CD14-positive monocyte (primary cell): Measurements from ENCODE around the gene ZFP1. TPM values are rescaled to one million over a fixed set of nuclear protein-coding genes. Genes with fewer than 3 reads are reported as not detected.
"Not testable (repeated sequence)": the region's sequence is repeated elsewhere in the genome, so short reads cannot be mapped to it uniquely, and the experiment has no call there.

Source experiments
- DNase-seq, 3 donors: peaks; one replicate each; pipeline ENCODE4 v3.0.0-alpha.2; 2011 to 2022
- H2AFZ ChIP-seq: 2 replicates; pipeline ENCODE4 v1.6.0; 2012; ENCODE audit warnings: mild to moderate bottlenecking, low read depth, low read length, inconsistent platforms; ENCODE audit not compliant: insufficient read depth, poor library complexity, severe bottlenecking
- H3K27ac ChIP-seq, 2 donors: 1 replicate in 1 of 2; 2 replicates in 1 of 2; pipeline ENCODE4 v1.5.1; 2012 to 2013; ENCODE audit warnings: low read length in 2 of 2, control low read depth in 1 of 2, inconsistent platforms in 1 of 2, low read depth in 1 of 2, mild to moderate bottlenecking in 1 of 2
- H3K27me3 ChIP-seq, 2 donors: one replicate each; pipeline versions ENCODE4 v1.6.0 to v1.6.1; 2011 to 2013; ENCODE audit warnings: low read length in 2 of 2; ENCODE audit not compliant: control insufficient read depth in 2 of 2, insufficient read depth in 2 of 2
- H3K36me3 ChIP-seq, 2 donors: replicated peaks in 1 of 2; 1 replicate in 1 of 2; 2 replicates in 1 of 2; pipeline versions ENCODE4 v1.5.1 to v1.6.1; 2012 to 2013; ENCODE audit warnings: low read length in 2 of 2, control low read depth in 1 of 2, inconsistent platforms in 1 of 2, mild to moderate bottlenecking in 1 of 2; ENCODE audit not compliant: insufficient read depth in 2 of 2, control insufficient read depth in 1 of 2
- H3K4me1 ChIP-seq, 2 donors: 1 replicate in 1 of 2; 2 replicates in 1 of 2; pipeline versions ENCODE4 v1.5.1 to v1.6.1; 2012 to 2013; ENCODE audit warnings: low read length in 2 of 2, control low read depth in 1 of 2, inconsistent platforms in 1 of 2, mild to moderate bottlenecking in 1 of 2, moderate library complexity in 1 of 2; ENCODE audit not compliant: insufficient read depth in 2 of 2, control insufficient read depth in 1 of 2
- H3K4me2 ChIP-seq: replicated peaks from 2 replicates; pipeline ENCODE3; 2012; ENCODE audit warnings: low read length, moderate library complexity, mild to moderate bottlenecking; ENCODE audit not compliant: poor library complexity, severe bottlenecking; ENCODE audit errors: extremely low read depth
- H3K4me3 ChIP-seq, 3 experiments: fragments of 200-600 bp in 1 of 3; sonication (generic) in 1 of 3; replicated peaks in 1 of 3; 1 replicate in 2 of 3; 2 replicates in 1 of 3; pipeline ENCODE4 v1.5.1; 2011 to 2013; ENCODE audit warnings: low read length in 3 of 3, mild to moderate bottlenecking in 3 of 3, control low read depth in 2 of 3, low read depth in 2 of 3, inconsistent platforms in 1 of 3, moderate library complexity in 1 of 3
- H3K79me2 ChIP-seq: 2 replicates; pipeline ENCODE4 v1.6.0; 2012; ENCODE audit warnings: mild to moderate bottlenecking, control low read depth, inconsistent platforms, low read length, moderate library complexity; ENCODE audit not compliant: insufficient read depth
- H3K9ac ChIP-seq: 2 replicates; pipeline ENCODE4 v1.6.0; 2017; ENCODE audit warnings: low read length, mild to moderate bottlenecking; ENCODE audit not compliant: insufficient read depth, poor library complexity, severe bottlenecking
- H3K9me3 ChIP-seq, 2 donors: replicated peaks in 1 of 2; 1 replicate in 1 of 2; 2 replicates in 1 of 2; pipeline versions ENCODE4 v1.5.1 to v1.6.1; 2012 to 2013; ENCODE audit warnings: low read length in 2 of 2, control low read depth in 1 of 2; ENCODE audit not compliant: control insufficient read depth in 1 of 2, insufficient read depth in 1 of 2
- H4K20me1 ChIP-seq: 2 replicates; pipeline ENCODE4 v1.6.0; 2012; ENCODE audit warnings: mild to moderate bottlenecking, low read length, control low read depth, moderate library complexity; ENCODE audit not compliant: insufficient read depth
- H3K27ac Mint-ChIP-seq, 7 donors: one replicate each; pipeline ENCODE4 v1.8.0; 2020; ENCODE audit warnings: mild to moderate bottlenecking in 7 of 7, mixed read lengths in 7 of 7, moderate library complexity in 6 of 7, inconsistent platforms in 2 of 7
- H3K27me3 Mint-ChIP-seq, 3 donors: one replicate each; pipeline ENCODE4 v1.8.0; 2021 to 2022; ENCODE audit warnings: low read depth in 3 of 3, mild to moderate bottlenecking in 3 of 3, mixed read lengths in 3 of 3, moderate library complexity in 3 of 3, inconsistent platforms in 1 of 3
- H3K36me3 Mint-ChIP-seq, 2 donors: one replicate each; pipeline ENCODE4 v1.8.0; 2020; ENCODE audit warnings: mixed read lengths in 2 of 2, inconsistent platforms in 1 of 2, mild to moderate bottlenecking in 1 of 2
- H3K4me1 Mint-ChIP-seq: one replicate; pipeline ENCODE4 v1.8.0; 2020; ENCODE audit warnings: mild to moderate bottlenecking, mixed read lengths
- H3K4me3 Mint-ChIP-seq, 2 donors: one replicate each; pipeline ENCODE4 v1.8.0; 2020; ENCODE audit warnings: mild to moderate bottlenecking in 2 of 2, mixed read lengths in 2 of 2, moderate library complexity in 1 of 2
- H3K9me3 Mint-ChIP-seq, 7 donors: one replicate each; pipeline ENCODE4 v1.8.0; 2020 to 2022; ENCODE audit warnings: mixed read lengths in 7 of 7, mild to moderate bottlenecking in 6 of 7, moderate library complexity in 6 of 7, inconsistent platforms in 2 of 7
- CTCF ChIP-seq: fragments of 200-600 bp; IDR thresholded peaks from one replicate; pipeline ENCODE4 v1.8.0; 2022; ENCODE audit warnings: antibody characterized with exemption, mild to moderate bottlenecking
- WGBS: methylation state at CpG from one replicate; pipeline ENCODE4 v1.1.5; 2013; ENCODE audit warnings: missing lambda C conversion rate; ENCODE audit not compliant: insufficient coverage; 5-methylcytosine and 5-hydroxymethylcytosine counted together
- intact Hi-C, 2 donors: fragments of 100-400 bp; cut with micrococcal nuclease; formaldehyde crosslinking; loops; one replicate each; pipeline versions ENCODE4 v1.15.0 to v1.15.1; 2023
- polyA plus RNA-seq, 3 donors: library from polyadenylated mRNA; depleted of rRNA in 1 of 3; unstranded in 2 of 3; stranded (reverse) in 1 of 3; fragments of 300-500 nt in 2 of 3; fragments of >200 nt in 1 of 3; fragmentation: Illumina TruSeq in 2 of 3; gene quantifications; 1 replicate in 2 of 3; 2 replicates in 1 of 3; pipeline ENCODE4 v1.2.3, GENCODE V29; 2012 to 2021

The ZFP1 gene
- polyA plus RNA-seq, 3 donors: 1.8 to 4.0 (median 3.4) TPM

- H3K27me3 ChIP-seq: peaks cover 0 to 8% of the 10 kb centered on the region in 2 donors
- Mint-ChIP-seq H3K27me3 (peaks cover 33 to 57% (median 34%) of the 10 kb centered on the region in 3 donors), H3K4me3 (no peak overlapping the region), H3K27ac (no peak overlapping the region), H3K4me1 (no peaks in the 10 kb centered on the region), H3K9me3 (peaks cover 0 to 5% (median 0%) of the 10 kb centered on the region in 7 donors), H3K36me3 (no peaks in the 10 kb centered on the region)
- H3K79me2 ChIP-seq: no peaks in the 10 kb centered on the region
- H2AFZ ChIP-seq: no peak overlapping the region
- intact Hi-C loops: no loop called here
- H3K27ac ChIP-seq: no peak overlapping the region
- no peaks in the 10 kb centered on the region for H3K9me3 ChIP-seq
- H3K4me2 ChIP-seq: no peak overlapping the region
- DNase-seq: no peak
- TF ChIP-seq CTCF: no peak
- no peak overlapping the region for H3K9ac ChIP-seq
- no peaks in the 10 kb centered on the region for H3K4me1 ChIP-seq
- no peaks in the 10 kb centered on the region for H3K36me3 ChIP-seq
- no peaks in the 10 kb centered on the region for H4K20me1 ChIP-seq
- WGBS: 86% methylated on average over 1 of the region's 5 CpGs
- no peak overlapping the region for H3K4me3 ChIP-seq
These were observed 61.6 kb downstream of the ZFP1 start for GRCh38 chr16:75209944-75210343.

DNA sequence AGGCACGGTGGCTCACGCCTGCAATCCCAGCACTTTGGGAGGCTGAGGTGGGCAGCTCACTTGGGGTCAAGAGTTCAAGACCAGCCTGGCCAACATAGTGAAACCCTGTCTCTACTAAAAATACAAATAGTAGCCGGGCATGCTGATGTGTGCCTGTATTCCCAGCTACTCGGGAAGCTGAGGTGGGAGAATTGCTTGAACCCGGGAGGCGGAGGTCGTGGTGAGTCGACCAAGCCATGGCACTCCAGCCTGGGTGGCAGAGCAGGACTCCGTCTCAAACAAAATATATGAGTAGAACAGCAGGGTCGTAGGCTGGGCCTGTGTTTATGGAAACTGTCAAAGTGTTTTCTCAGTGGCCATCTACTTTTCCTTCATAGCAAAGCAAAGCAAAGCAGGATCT, 63.0 kb downstream of the ZFP1 start:
- H3K4me3 Mint-ChIP-seq, H3K9me3 Mint-ChIP-seq, H3K27ac Mint-ChIP-seq, H3K79me2 ChIP-seq, H3K4me1 ChIP-seq, H3K27me3 ChIP-seq, intact Hi-C loops, H3K36me3 Mint-ChIP-seq, H3K4me3 ChIP-seq, H3K4me1 Mint-ChIP-seq, H3K9me3 ChIP-seq, H3K9ac ChIP-seq, H2AFZ ChIP-seq, H4K20me1 ChIP-seq, DNase-seq, H3K27ac ChIP-seq, H3K36me3 ChIP-seq, H3K4me2 ChIP-seq: not testable (repeated sequence)
- H3K27me3 Mint-ChIP-seq: peaks cover 36 to 59% (median 36%) of the 10 kb centered on the region in 3 donors
- 100% methylated on average over 5 of the region's 10 CpGs for WGBS
